Endothelial cell of umbilical vein (primary cell): ENCODE measurements around the gene TXNRD1. TPM values are rescaled to one million over a fixed set of nuclear protein-coding genes. Genes with fewer than 3 reads are reported as not detected.

Experiments used
- BruUV-seq: library from RNA; stranded (reverse); fragments of 400-500 nt; replicated peaks from 2 replicates; lab custom pipeline; 2021; lab: Mats Ljungman, UMichigan
- CTCF ChIA-PET: fragments of 300-600, 350-600 bp; sonication (Branson Sonifier 250); formaldehyde crosslinking; loops from one replicate; lab custom pipeline; 2021; ENCODE audit warnings: antibody characterized with exemption, inconsistent platforms; lab: Charles Lee
- POLR2A ChIA-PET: fragments of 300-600, 350-600 bp; sonication (Branson Sonifier 250); formaldehyde crosslinking; loops from one replicate; lab custom pipeline; 2021; ENCODE audit warnings: antibody characterized with exemption, inconsistent platforms; lab: Charles Lee
- DNase-seq: peaks from one replicate; pipeline ENCODE4 v3.0.0-alpha.2; 2011; ENCODE audit warnings: low read depth, low spot score
- FAIRE-seq: peaks from 2 replicates; lab custom pipeline; 2011; peaks lifted over from hg19 to GRCh38; lab: Jason Lieb, UNC
- H2AFZ ChIP-seq: 2 replicates; pipeline ENCODE4 v1.6.0; 2012; ENCODE audit warnings: low read depth, low read length, control low read depth, inconsistent platforms
- H3K27ac ChIP-seq: 2 replicates; pipeline ENCODE4 v1.5.1; 2011; ENCODE audit warnings: low read depth, mild to moderate bottlenecking, control low read depth, low read length, moderate library complexity; ENCODE audit not compliant: insufficient read depth
- H3K27me3 ChIP-seq, 2 experiments: 2 replicates each; pipeline versions ENCODE4 v1.6.0 to v1.6.1; 2011; ENCODE audit warnings: low read length in 2 of 2, mixed read lengths in 1 of 2; ENCODE audit not compliant: control insufficient read depth in 2 of 2, insufficient read depth in 2 of 2
- H3K36me3 ChIP-seq, 2 experiments: 2 replicates in 1 of 2; 3 replicates in 1 of 2; pipeline ENCODE4 v1.5.1; 2011; ENCODE audit warnings: low read length in 2 of 2, mild to moderate bottlenecking in 1 of 2, moderate library complexity in 1 of 2; ENCODE audit not compliant: control insufficient read depth in 2 of 2, insufficient read depth in 2 of 2; ENCODE audit errors: extremely low read depth in 1 of 2
- H3K4me1 ChIP-seq: 3 replicates; pipeline ENCODE4 v1.5.1; 2011; ENCODE audit warnings: mild to moderate bottlenecking, low read length; ENCODE audit not compliant: control insufficient read depth, insufficient read depth; ENCODE audit errors: extremely low read depth
- H3K4me2 ChIP-seq: 2 replicates; pipeline ENCODE4 v1.6.1; 2011; ENCODE audit warnings: low read length, control low read depth, mixed read lengths; ENCODE audit not compliant: insufficient read depth
- H3K4me3 ChIP-seq, 3 experiments: fragments of 200-600 bp in 1 of 3; sonication (generic), shearing (Covaris generic) in 1 of 3; replicated peaks in 1 of 3; 2 replicates each; pipeline ENCODE4 v1.5.1; 2011 to 2016; ENCODE audit warnings: control low read depth in 3 of 3, low read length in 3 of 3, mild to moderate bottlenecking in 2 of 3, inconsistent platforms in 1 of 3, low read depth in 1 of 3, moderate library complexity in 1 of 3; ENCODE audit not compliant: insufficient read depth in 1 of 3
- H3K79me2 ChIP-seq: 2 replicates; pipeline ENCODE4 v1.6.0; 2012; ENCODE audit warnings: low read length, inconsistent platforms; ENCODE audit not compliant: control insufficient read depth, insufficient read depth
- H3K9ac ChIP-seq: replicated peaks from 2 replicates; pipeline ENCODE3; 2011; ENCODE audit warnings: low read length, control low read depth; ENCODE audit not compliant: insufficient read depth; ENCODE audit errors: extremely low read depth
- H3K9me1 ChIP-seq: replicated peaks from 3 replicates; pipeline ENCODE4 v1.6.0; 2011; ENCODE audit warnings: mild to moderate bottlenecking, low read length; ENCODE audit not compliant: control insufficient read depth, insufficient read depth; ENCODE audit errors: extremely low read depth
- H3K9me3 ChIP-seq: replicated peaks from 2 replicates; pipeline ENCODE4 v1.5.1; 2012; ENCODE audit warnings: low read length, inconsistent platforms; ENCODE audit not compliant: control insufficient read depth, insufficient read depth
- H4K20me1 ChIP-seq: replicated peaks from 2 replicates; pipeline ENCODE3; 2011; ENCODE audit warnings: mild to moderate bottlenecking, low read length; ENCODE audit not compliant: control insufficient read depth, insufficient read depth; ENCODE audit errors: extremely low read depth
- EZH2 ChIP-seq: IDR thresholded peaks from 2 replicates; pipeline ENCODE4 v1.6.1; 2012; ENCODE audit warnings: borderline replicate concordance, low read depth, mild to moderate bottlenecking, moderate library complexity, low read length, inconsistent platforms; ENCODE audit not compliant: severe bottlenecking
- FOS ChIP-seq: IDR thresholded peaks from 2 replicates; pipeline ENCODE4 v1.6.1; 2011; ENCODE audit warnings: mild to moderate bottlenecking, low read length, moderate library complexity, borderline replicate concordance; ENCODE audit not compliant: insufficient read depth
- GATA2 ChIP-seq: IDR thresholded peaks from 2 replicates; pipeline ENCODE4 v1.7.0; 2011; ENCODE audit warnings: low read depth, mild to moderate bottlenecking, moderate library complexity, mixed read lengths, low read length; ENCODE audit not compliant: insufficient read length, insufficient read depth
- JUN ChIP-seq: IDR thresholded peaks from 2 replicates; pipeline ENCODE4 v1.6.1; 2011; ENCODE audit warnings: borderline replicate concordance, low read depth; ENCODE audit not compliant: insufficient read length, insufficient read depth
- MYC ChIP-seq: IDR thresholded peaks from one replicate; pipeline ENCODE4 v1.6.1; 2011; ENCODE audit warnings: mild to moderate bottlenecking, low read depth, low read length
- POLR2A ChIP-seq: IDR thresholded peaks from 2 replicates; pipeline ENCODE4 v1.6.1; 2012; ENCODE audit warnings: low read depth, mild to moderate bottlenecking, control low read depth, low read length
- POLR2AphosphoS5 ChIP-seq: IDR thresholded peaks from 2 replicates; pipeline ENCODE4 v1.6.1; 2012; ENCODE audit warnings: low read depth, mild to moderate bottlenecking, control low read depth, low read length, moderate library complexity; ENCODE audit not compliant: insufficient read depth
- dilution Hi-C: fragments of 300-500 bp; cut with MboI; formaldehyde crosslinking; loops from one replicate; pipeline ENCODE4 v1.15.0; 2019; ENCODE audit warnings: low sequenced_read_pairs; ENCODE audit not compliant: extremely low pct_ligation_motif_present
- intact Hi-C: fragments of 100-400 bp; cut with micrococcal nuclease; formaldehyde crosslinking; loops from one replicate; pipeline ENCODE4 v1.10.0; 2022
- polyA plus RNA-seq, 4 experiments: library from polyadenylated mRNA; depleted of rRNA in 3 of 4; stranded (reverse) in 3 of 4; unstranded in 1 of 4; fragments of >200 nt; gene quantifications; 2 replicates each; pipeline versions ENCODE4 v1.2.1 to v1.2.3, GENCODE V29; 2011 to 2012; ENCODE audit warnings: missing spikeins in 1 of 4
- total RNA-seq: library from RNA; stranded (reverse); gene quantifications from 2 replicates; pipeline ENCODE4 v1.2.3, GENCODE V29; 2021
- TF ChIP-seq, protein P1 (sequence below): IDR thresholded peaks from 2 replicates; pipeline ENCODE4 v1.6.1; 2011; ENCODE audit not compliant: insufficient read depth, insufficient read length
- TF ChIP-seq, protein P2 (sequence below), 2 donors: IDR thresholded peaks; 1 replicate in 1 of 2; 2 replicates in 1 of 2; pipeline ENCODE4 v1.5.1; 2011; ENCODE audit warnings: low read length in 2 of 2, mild to moderate bottlenecking in 2 of 2, moderate library complexity in 2 of 2, control low read depth in 1 of 2, inconsistent platforms in 1 of 2, low read depth in 1 of 2; ENCODE audit not compliant: insufficient read depth in 1 of 2; ENCODE audit errors: extremely low read depth in 1 of 2

Gene TXNRD1
- total and polyA plus RNA-seq, 2 donors (not counting 3 experiments of a cell fraction or from before 2014, with no cell fraction given): 309 to 566 TPM

DNA sequence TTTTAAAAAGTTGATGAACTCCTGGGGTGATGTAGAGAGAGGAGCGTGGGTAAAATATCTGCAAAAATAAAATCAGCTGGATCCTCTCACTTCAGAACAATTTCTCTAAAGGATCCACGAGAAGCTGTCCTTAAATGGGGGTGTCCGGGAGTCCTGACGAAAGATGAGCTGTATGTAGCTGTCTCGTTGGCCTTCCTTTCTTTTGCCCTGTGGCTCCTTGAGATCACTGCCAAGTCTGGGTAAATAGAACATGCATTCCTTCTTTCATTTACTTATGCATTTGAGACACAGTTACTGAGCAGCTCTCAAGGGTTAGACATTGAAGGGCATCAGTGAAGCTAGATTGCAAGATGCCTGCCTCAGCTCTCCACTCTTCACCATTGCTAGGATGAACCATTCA is 35.2 kb upstream of the TXNRD1 start:
- no peak for DNase-seq
- TF ChIP-seq FOS (no peak), MYC (no peak), EZH2 (no peak), POLR2A (no peak), GATA2 (no peak), POLR2AphosphoS5 (no peak), JUN (no peak)
- TF ChIP-seq, protein P1, sequence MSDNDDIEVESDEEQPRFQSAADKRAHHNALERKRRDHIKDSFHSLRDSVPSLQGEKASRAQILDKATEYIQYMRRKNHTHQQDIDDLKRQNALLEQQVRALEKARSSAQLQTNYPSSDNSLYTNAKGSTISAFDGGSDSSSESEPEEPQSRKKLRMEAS: no peak
- TF ChIP-seq, protein P2, sequence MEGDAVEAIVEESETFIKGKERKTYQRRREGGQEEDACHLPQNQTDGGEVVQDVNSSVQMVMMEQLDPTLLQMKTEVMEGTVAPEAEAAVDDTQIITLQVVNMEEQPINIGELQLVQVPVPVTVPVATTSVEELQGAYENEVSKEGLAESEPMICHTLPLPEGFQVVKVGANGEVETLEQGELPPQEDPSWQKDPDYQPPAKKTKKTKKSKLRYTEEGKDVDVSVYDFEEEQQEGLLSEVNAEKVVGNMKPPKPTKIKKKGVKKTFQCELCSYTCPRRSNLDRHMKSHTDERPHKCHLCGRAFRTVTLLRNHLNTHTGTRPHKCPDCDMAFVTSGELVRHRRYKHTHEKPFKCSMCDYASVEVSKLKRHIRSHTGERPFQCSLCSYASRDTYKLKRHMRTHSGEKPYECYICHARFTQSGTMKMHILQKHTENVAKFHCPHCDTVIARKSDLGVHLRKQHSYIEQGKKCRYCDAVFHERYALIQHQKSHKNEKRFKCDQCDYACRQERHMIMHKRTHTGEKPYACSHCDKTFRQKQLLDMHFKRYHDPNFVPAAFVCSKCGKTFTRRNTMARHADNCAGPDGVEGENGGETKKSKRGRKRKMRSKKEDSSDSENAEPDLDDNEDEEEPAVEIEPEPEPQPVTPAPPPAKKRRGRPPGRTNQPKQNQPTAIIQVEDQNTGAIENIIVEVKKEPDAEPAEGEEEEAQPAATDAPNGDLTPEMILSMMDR (IDR thresholded peaks at IDR 0.05; ENCODE audit: extremely low read depth in 1 of 2, insufficient read depth in 1 of 2, low read depth in 1 of 2, low read length in 2 of 2): no peak
- no peaks in the 10 kb centered on the region for H3K9me1 ChIP-seq
- no peaks in the 10 kb centered on the region for H3K9me3 ChIP-seq
- no peaks in the 10 kb centered on the region for H3K27me3 ChIP-seq
- H2AFZ ChIP-seq: no peak overlapping the region
- intact Hi-C loops: no loop called here
- BruUV-seq: no TSS peak
- H4K20me1 ChIP-seq: no peaks in the 10 kb centered on the region
- dilution Hi-C loops: no loop called here
- no peak overlapping the region for H3K9ac ChIP-seq
- no peak overlapping the region for H3K4me2 ChIP-seq
- ChIA-PET CTCF (no interaction called here), POLR2A (no interaction called here)
- H3K79me2 ChIP-seq: no peaks in the 10 kb centered on the region
- no peak for FAIRE-seq
- no peaks in the 10 kb centered on the region for H3K36me3 ChIP-seq
- no peak overlapping the region for H3K4me3 ChIP-seq
- H3K27ac ChIP-seq: no peak overlapping the region
- H3K4me1 ChIP-seq: peaks cover 2% of the 10 kb centered on the region
